ENCODE measurements around the gene PLEKHG3.

The PLEKHG3 gene

DNA sequence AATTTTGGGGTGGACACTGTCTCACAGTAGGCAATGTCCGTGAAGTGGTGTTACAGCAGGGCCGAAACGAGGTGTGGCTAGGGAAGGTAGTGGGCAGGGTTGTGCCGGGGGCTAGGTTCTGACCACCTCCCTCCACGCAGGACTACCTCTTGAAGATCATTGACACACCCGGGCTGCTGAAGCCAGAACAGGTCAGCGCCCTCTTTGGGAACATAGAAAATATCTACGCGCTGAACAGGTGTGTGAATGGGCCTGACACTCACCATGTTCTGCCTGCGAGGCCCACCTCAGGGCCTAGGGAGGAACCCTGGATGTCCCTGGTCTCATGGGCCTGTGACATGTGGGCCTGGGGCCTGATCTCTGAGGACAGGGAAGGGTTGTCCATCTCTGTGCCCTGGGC, 24.6 kb downstream of the PLEKHG3 start:
- no peak for DNase-seq

- DNase-seq: no peak
These were observed 25.3 kb downstream of the PLEKHG3 start for GRCh38 chr14:64729386-64730060.

- no peak for DNase-seq
These were observed 25.8 kb downstream of the PLEKHG3 start for GRCh38 chr14:64730061-64730440.

- DNase-seq: no peak
These were observed 26.5 kb downstream of the PLEKHG3 start for GRCh38 chr14:64730681-64731080.

GRCh38 chr14:64731141-64731581, 26.9 kb downstream of the PLEKHG3 start:
- DNase-seq: no peak

- no peak for DNase-seq
These were observed 27.8 kb downstream of the PLEKHG3 start for GRCh38 chr14:64732066-64732465.

DNA sequence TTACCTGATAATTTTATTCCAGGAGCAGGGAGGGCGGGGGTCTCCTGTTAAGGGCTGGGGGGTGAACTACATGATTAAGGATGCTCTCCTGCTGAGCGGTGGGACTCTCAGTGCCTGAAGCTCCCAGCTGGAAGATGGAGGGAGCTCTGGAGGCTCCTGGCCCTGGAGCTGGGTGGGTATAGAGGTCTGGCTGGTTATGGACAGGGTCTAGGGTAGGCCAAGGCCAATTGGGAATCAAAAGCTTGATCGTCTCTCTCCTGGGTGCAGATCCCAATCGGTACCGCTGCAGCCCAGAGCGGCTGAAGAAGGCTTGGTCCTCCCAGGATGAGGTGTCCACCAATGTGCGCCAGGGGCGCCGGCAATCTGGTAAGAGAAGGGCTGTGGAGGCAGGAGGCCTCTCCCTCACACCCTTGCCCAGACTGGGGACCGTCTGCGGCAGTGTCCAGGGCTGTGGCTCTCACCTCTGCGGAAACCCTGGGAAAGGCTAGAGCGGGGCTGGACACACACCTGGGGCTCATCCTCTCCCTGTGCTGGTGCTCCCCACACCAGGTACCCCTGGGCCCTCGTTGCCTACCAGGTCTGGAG, 28.4 kb downstream of the PLEKHG3 start:
- no peak for DNase-seq

GRCh38 chr14:64733321-64733720, 29.1 kb downstream of the PLEKHG3 start:
- DNase-seq: no peak

- no peak for DNase-seq
These were observed 29.7 kb downstream of the PLEKHG3 start for GRCh38 chr14:64733899-64734298.

GRCh38 chr14:64734990-64735389, 30.8 kb downstream of the PLEKHG3 start:
- DNase-seq: no peak

DNA sequence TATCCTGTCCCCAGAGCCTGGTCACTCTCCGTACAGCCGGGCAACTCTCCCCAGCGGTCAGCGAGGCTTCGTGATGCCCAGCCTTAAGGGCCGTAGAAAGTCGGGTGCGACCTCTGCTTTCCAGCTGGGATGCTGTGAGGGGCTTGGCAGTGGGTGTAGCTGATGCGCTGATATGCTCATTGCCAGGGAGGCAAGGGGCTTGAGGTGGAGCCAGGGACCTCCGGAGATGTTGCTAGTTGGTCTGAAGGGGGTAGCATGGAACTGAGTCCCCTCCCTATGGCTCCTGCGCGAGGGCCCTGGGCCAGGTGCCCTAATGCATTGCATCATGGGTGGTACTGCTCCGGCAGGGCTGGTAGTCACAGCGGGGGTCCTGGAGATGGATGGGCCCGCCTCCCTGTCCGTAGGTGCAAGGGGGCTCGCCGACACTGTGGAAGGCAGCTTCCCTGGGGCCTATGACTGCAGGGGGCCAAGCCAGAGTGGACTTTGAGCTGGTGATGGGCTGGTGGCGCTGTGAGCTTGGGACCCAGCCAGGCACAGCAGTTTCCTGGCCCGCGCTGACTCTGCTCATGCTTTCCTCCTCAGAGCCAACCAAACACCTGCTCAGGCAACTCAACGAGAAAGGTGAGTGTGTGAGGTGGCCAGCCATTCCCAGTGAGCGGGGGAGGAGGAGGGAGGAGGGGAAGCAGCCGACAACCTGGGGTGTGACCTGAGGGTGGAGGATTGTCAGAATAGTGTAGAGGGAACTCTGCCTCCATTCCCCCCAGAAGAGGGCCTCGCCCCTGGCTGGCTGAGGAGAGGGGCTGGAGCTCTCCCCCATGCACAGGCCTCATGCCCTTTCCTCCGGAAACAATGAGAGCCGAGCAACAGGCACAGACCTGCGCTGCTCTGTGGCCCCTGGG, 32.3 kb downstream of the PLEKHG3 start:
- no peak for DNase-seq

DNA sequence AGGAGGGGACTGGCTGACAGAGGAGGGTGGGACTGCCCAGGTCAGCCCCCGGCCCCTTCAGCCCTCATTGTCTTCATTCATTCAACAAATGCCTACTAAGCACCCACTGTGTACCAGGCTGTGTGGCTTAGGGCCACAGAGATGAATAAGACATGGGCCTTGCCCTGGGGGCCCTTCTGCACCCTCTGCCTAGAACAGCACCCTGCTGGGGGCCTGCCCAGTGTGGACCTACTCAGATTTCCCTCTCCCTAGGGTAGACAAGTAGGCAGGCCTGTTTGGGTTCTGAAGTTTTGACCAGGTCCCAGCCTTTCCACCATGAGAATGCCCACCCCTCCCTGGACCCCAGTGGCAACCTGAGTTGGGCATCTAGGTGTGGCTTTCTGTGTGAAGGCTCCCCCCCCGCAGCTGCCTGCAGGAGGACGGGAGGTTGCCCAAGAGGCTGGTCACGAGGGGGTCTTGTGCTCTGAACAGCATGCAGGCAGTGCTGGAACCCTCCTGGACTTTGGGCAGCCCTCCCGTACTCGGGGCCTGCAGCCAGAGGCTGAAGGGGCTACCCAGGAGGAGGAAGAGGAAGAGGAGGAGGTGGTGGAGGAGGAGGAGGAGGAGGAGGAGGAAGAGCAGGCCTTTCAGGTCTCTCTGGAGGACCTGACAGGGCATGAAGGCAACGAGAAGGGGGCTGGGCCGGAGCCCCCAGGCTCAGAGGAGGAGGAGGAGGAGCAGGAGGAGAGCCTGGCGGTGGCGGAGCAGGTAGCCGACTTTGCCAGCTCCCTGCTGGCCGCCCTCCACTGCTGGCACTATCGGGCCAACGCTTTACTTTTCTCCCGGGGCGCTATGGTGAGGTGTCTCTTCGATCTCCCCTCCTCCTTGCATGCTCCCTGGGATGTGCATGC, 33.4 kb downstream of the PLEKHG3 start:
- no peak for DNase-seq

- DNase-seq: no peak
These were observed 34.1 kb downstream of the PLEKHG3 start for GRCh38 chr14:64738281-64738804.

DNA sequence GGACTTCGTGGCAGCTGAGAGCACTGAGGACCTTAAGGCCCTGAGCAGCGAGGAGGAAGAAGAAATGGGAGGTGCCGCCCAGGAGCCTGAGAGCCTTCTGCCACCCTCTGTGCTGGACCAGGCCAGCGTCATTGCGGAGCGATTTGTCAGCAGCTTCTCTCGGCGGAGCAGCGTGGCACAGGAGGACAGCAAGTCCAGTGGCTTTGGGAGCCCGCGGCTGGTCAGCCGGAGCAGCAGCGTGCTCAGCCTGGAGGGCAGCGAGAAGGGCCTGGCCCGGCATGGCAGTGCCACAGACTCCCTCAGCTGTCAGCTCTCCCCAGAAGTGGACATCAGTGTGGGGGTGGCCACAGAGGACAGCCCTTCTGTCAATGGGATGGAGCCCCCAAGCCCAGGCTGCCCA, 37.0 kb downstream of the PLEKHG3 start:
- DNase-seq: no peak

DNA sequence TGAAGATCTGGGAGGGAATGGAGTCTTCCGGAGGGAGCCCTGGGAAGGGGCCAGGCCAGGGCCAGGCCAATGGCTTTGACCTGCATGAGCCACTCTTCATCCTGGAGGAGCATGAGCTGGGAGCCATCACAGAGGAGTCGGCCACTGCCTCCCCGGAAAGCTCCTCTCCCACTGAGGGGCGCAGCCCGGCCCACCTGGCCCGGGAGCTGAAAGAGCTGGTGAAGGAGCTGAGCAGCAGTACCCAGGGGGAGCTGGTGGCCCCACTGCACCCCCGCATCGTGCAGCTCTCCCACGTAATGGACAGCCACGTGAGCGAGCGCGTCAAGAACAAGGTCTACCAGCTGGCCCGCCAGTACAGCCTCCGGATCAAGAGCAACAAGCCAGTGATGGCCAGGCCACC, 37.7 kb downstream of the PLEKHG3 start:
- DNase-seq: no peak

- no peak for DNase-seq
These were observed 38.8 kb downstream of the PLEKHG3 start for GRCh38 chr14:64743061-64743460.

GRCh38 chr14:64745511-64746091, 41.4 kb downstream of the PLEKHG3 start:
- no peak for DNase-seq

- no peak for DNase-seq
These were observed 42.4 kb downstream of the PLEKHG3 start for GRCh38 chr14:64746298-64747250.

DNA sequence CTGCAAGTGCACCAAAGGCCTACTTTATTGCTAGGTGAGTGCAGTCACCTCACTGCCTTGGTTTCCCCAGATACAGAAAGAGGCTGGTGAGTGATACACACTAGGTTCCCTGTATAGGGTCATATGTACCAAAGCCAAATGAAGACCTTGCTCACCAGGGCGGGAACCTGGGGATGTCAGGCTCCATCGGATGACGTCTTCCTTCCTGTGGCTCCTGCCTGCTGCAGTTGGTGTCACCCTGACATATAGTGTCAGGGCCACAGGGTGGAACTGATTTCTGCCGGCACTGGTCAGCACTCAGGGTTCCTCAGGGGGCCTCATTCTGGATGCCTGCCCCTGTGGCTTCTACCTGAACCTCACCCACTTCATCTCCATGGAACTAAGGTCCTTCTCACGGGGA, 43.1 kb downstream of the PLEKHG3 start:
- DNase-seq: no peak

DNA sequence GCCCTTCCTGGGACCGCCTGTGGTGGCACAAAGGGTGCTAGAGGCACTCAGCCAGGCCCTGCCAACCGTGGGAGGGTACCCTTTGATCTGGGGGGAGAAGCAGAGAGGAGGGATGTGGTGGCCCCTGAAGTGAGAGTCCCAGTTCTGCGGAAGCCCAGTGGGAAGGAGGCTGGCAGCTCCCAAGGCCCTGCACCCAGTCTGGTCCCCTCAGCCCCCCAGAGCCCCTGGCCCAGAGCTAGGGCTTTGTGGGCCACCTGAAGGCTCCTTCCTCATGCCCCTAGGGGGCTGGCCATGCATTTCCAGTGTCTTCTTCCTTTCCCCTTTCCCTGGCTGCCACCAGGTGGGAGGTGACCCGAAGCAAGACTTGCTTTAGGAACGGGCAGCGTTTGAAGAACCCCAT, 44.3 kb downstream of the PLEKHG3 start:
- DNase-seq: no peak

Data from NCI-H1105 (cell line).